WTC11 (cell line): ENCODE results near the gene TRNAU1AP. TPM values are rescaled to one million over a fixed set of nuclear protein-coding genes. Genes with fewer than 3 reads are reported as not detected.

ENCODE experiments used
- ATAC-seq: fragments of 200-7000 bp; cut with Tn5 transposase; 2 replicates; pipeline ENCODE4 v1.10.0; 2021; ENCODE audit warnings: mild to moderate bottlenecking, moderate library complexity
- CTCF ChIA-PET: fragments of 300-600 bp; sonication (Branson Sonifier 250); formaldehyde crosslinking; loops from one replicate; lab custom pipeline; 2021; ENCODE audit warnings: antibody characterized with exemption; lab: Charles Lee
- POLR2A ChIA-PET: fragments of 350-600 bp; sonication (Branson Sonifier 250); formaldehyde crosslinking; loops from one replicate; lab custom pipeline; 2021; ENCODE audit warnings: antibody characterized with exemption; lab: Charles Lee
- DNase-seq: peaks from one replicate; pipeline ENCODE4 v3.0.0; 2021; ENCODE audit warnings: low spot score
- H3K27ac Mint-ChIP-seq: 2 replicates; pipeline ENCODE4 v1.8.0; 2021; ENCODE audit warnings: mixed read lengths
- H3K27me3 Mint-ChIP-seq: 2 replicates; pipeline ENCODE4 v1.8.0; 2021; ENCODE audit warnings: low read depth, mild to moderate bottlenecking, moderate library complexity, mixed read lengths
- H3K36me3 Mint-ChIP-seq: 2 replicates; pipeline ENCODE4 v1.8.0; 2021; ENCODE audit warnings: mixed read lengths
- H3K4me1 Mint-ChIP-seq: 2 replicates; pipeline ENCODE4 v1.8.0; 2022; ENCODE audit warnings: mixed read lengths
- H3K4me3 Mint-ChIP-seq: 2 replicates; pipeline ENCODE4 v1.8.0; 2021; ENCODE audit warnings: mild to moderate bottlenecking, moderate library complexity, mixed read lengths
- H3K9me3 Mint-ChIP-seq: 2 replicates; pipeline ENCODE4 v1.8.0; 2021; ENCODE audit warnings: mixed read lengths
- AR ChIP-seq: fragments of 250-450 bp; sonication (Bioruptor Pico); IDR thresholded peaks from 2 replicates; pipeline ENCODE4 v1.9.0; 2021; ENCODE audit warnings: mild to moderate bottlenecking
- ATF2 ChIP-seq: sonication (generic); formaldehyde crosslinking; IDR thresholded peaks from 2 replicates; pipeline ENCODE4 v1.8.1; 2022; ENCODE audit warnings: low read depth, missing genetic modification reagents, borderline replicate concordance
- CDX4 ChIP-seq: fragments of 250-450 bp; sonication (Bioruptor Pico); IDR thresholded peaks from 2 replicates; pipeline ENCODE4 v1.9.0; 2021; ENCODE audit warnings: moderate library complexity, mild to moderate bottlenecking, inconsistent platforms, borderline replicate concordance
- E2F4 ChIP-seq: sonication (generic); formaldehyde crosslinking; IDR thresholded peaks from 2 replicates; pipeline ENCODE4 v1.8.1; 2022; ENCODE audit warnings: low read depth, mild to moderate bottlenecking, moderate library complexity, missing genetic modification reagents, borderline replicate concordance
- ETV6 ChIP-seq: sonication (generic); formaldehyde crosslinking; IDR thresholded peaks from 2 replicates; pipeline ENCODE4 v1.8.1; 2022; ENCODE audit warnings: mild to moderate bottlenecking, missing genetic modification reagents
- HMGA2 ChIP-seq: fragments of 250-450 bp; sonication (Bioruptor Pico); IDR thresholded peaks from 2 replicates; pipeline ENCODE4 v1.4.0; 2021; ENCODE audit warnings: mild to moderate bottlenecking, moderate library complexity
- JUN ChIP-seq: sonication (generic); formaldehyde crosslinking; IDR thresholded peaks from 2 replicates; pipeline ENCODE4 v1.8.0; 2023; ENCODE audit warnings: mild to moderate bottlenecking, missing genetic modification reagents
- ZBTB21 ChIP-seq: sonication (generic); formaldehyde crosslinking; IDR thresholded peaks from 2 replicates; pipeline ENCODE4 v1.8.1; 2023; ENCODE audit warnings: mild to moderate bottlenecking, missing genetic modification reagents, borderline replicate concordance
- ZNF532 ChIP-seq: fragments of 250-450 bp; sonication (Bioruptor Pico); IDR thresholded peaks from 2 replicates; pipeline ENCODE4 v1.9.0; 2021; ENCODE audit warnings: mild to moderate bottlenecking, borderline replicate concordance
- ZNF671 ChIP-seq: fragments of 250-450 bp; sonication (Bioruptor Pico); IDR thresholded peaks from 2 replicates; pipeline ENCODE4 v1.8.0; 2021; ENCODE audit warnings: mild to moderate bottlenecking
- total RNA-seq: library from RNA; stranded (reverse); gene quantifications from 3 replicates; pipeline ENCODE4 v1.2.3, GENCODE V29; 2021

Gene TRNAU1AP
- total RNA-seq, 1 experiment from 2014 or later = 30.4 TPM

DNA sequence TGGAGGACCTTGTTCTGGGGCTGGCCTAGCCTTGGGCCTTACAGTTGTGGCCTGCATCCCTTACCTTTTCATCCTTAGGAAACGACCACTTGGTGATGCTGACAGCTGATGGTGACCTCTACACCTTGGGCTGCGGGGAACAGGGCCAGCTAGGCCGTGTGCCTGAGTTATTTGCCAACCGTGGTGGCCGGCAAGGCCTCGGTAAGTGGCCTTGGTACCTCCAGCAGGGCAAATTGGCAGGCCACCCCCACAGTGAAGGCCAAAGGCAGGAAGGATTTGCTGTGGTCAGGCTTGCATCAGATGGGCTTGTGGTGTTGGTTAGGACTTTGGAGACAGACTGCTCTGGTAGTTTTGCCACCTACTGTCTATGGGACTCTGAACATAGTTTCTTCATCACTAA is 17.7 kb upstream of the TRNAU1AP start (continued):
- TF ChIP-seq ZNF532 (CRISPR knock-in tag) (no peak), AR (CRISPR knock-in tag) (no peak), E2F4 (CRISPR knock-in tag) (no peak), ATF2 (no peak)

- DNase-seq (no peak), ATAC-seq (no peak)
- no peaks in the 10 kb centered on the region for H3K9me3 Mint-ChIP-seq
- no peak overlapping the region for H3K27ac Mint-ChIP-seq
- ChIA-PET POLR2A (interaction anchor here (0.6 kb wide), 1 partner anchor 21 kb away, joined by 3 read pairs; no protein-coding TSS in a partner anchor), CTCF (no interaction called here)
- H3K36me3 Mint-ChIP-seq = peaks cover 39% of the 10 kb centered on the region
- no peak for TF ChIP-seq HMGA2
- no peak for TF ChIP-seq CDX4
- TF ChIP-seq ETV6 = no peak
- no peaks in the 10 kb centered on the region for H3K4me1 Mint-ChIP-seq
- no peaks in the 10 kb centered on the region for H3K27me3 Mint-ChIP-seq
- H3K4me3 Mint-ChIP-seq = no peak overlapping the region
Observed at GRCh38 chr1:28537457-28538199, 15.3 kb upstream of the TRNAU1AP start.

DNA sequence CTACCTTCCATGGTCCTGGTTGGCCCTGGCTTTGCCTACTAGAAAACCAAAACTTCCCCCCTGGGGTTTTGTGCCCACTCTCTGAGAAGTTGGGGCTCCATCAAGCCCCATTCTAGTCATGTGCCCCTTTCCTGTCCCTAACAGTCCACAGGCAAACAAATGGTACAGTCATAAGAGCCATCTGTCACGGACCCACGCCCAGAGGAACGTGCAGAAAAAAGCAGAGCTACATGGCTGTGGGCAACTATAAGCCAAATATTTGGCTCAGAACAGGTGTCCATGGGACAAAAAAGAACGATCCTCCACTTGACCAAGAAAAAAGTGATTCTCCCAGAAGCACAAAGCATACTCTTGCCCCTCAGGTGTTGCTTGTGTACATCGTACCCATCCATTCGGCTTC is 14.6 kb upstream of the TRNAU1AP start:
- Mint-ChIP-seq H3K27me3 (no peaks in the 10 kb centered on the region), H3K4me3 (no peak overlapping the region), H3K27ac (no peak overlapping the region), H3K4me1 (no peaks in the 10 kb centered on the region), H3K9me3 (no peaks in the 10 kb centered on the region), H3K36me3 (peaks cover 38% of the 10 kb centered on the region)
- DNase-seq (no peak), ATAC-seq (no peak)
- ChIA-PET POLR2A (no interaction called here), CTCF (no interaction called here)
- TF ChIP-seq JUN (CRISPR knock-in tag) (no peak), ZBTB21 (CRISPR knock-in tag) (no peak), ZNF671 (CRISPR knock-in tag) (no peak)
